Gastrocnemius medialis (tissue), 4 donors: ENCODE results near the gene CYP27A1. TPM values are rescaled to one million over a fixed set of nuclear protein-coding genes. Genes with fewer than 3 reads are reported as not detected.
A peak's percentile ranks its signal among the peaks of the same experiment; 100 is the strongest.
"Not testable (repeated sequence)": the region's sequence is repeated elsewhere in the genome, so short reads cannot be mapped to it uniquely, and the experiment has no call there.

Source experiments
- ATAC-seq, 2 donors: fragments of 150-250 bp; one replicate each; pipeline ENCODE4 v1.9.1; 2016
- DNase-seq, 2 donors: peaks; one replicate each; pipeline ENCODE4 v3.0.0-alpha.2; 2019
- H3K27ac ChIP-seq, 4 donors: fragments of 200-600 bp; sonication (generic); 1 replicate in 1 of 4; 2 replicates in 3 of 4; pipeline ENCODE4 v1.5.1; 2016 to 2018; ENCODE audit warnings: mild to moderate bottlenecking in 2 of 4, moderate library complexity in 1 of 4
- H3K27me3 ChIP-seq, 3 donors: fragments of 200-600 bp; sonication (generic) in 2 of 3; 1 replicate in 1 of 3; 2 replicates in 2 of 3; pipeline versions ENCODE4 v1.5.1 to v1.6.0; 2016 to 2019; ENCODE audit warnings: mild to moderate bottlenecking in 1 of 3, moderate library complexity in 1 of 3
- H3K36me3 ChIP-seq, 2 donors: fragments of 200-600 bp; sonication (generic) in 1 of 2; one replicate each; pipeline ENCODE4 v1.5.1; 2017 to 2018
- H3K4me1 ChIP-seq, 2 donors: fragments of 200-600 bp; sonication (generic) in 1 of 2; one replicate each; pipeline ENCODE4 v1.5.1; 2016 to 2017; ENCODE audit warnings: mild to moderate bottlenecking in 2 of 2
- H3K4me3 ChIP-seq, 4 donors: fragments of 200-600 bp; sonication (generic) in 3 of 4; 1 replicate in 1 of 4; 2 replicates in 3 of 4; pipeline ENCODE4 v1.5.1; 2016 to 2019; ENCODE audit warnings: mild to moderate bottlenecking in 2 of 4
- H3K9me3 ChIP-seq, 3 donors: fragments of 200-600 bp; sonication (generic) in 2 of 3; 1 replicate in 1 of 3; 2 replicates in 2 of 3; pipeline ENCODE4 v1.5.1; 2016 to 2019
- POLR2A ChIP-seq, 2 donors: fragments of 450-650 bp; IDR thresholded peaks; one replicate each; pipeline ENCODE4 v1.6.1; 2017; ENCODE audit warnings: antibody characterized with exemption in 2 of 2, mild to moderate bottlenecking in 2 of 2, moderate library complexity in 2 of 2
- in situ Hi-C, 4 donors: fragments of 200-750 bp; cut with MboI; loops; one replicate each; pipeline versions ENCODE4 v1.15.0 to v1.8.0; 2017; ENCODE audit warnings: low sequenced_read_pairs in 4 of 4
- intact Hi-C: fragments of 100-400 bp; cut with DNase I; formaldehyde crosslinking; loops from one replicate; pipeline ENCODE4 v1.15.1; 2023; ENCODE audit warnings: low total_unique reads
- total RNA-seq, 4 donors: library from RNA; depleted of rRNA; stranded (reverse); fragments of >200 nt; gene quantifications; one replicate each; pipeline versions ENCODE4 v1.1.0 to v1.2.3, GENCODE V29; 2016
- TF ChIP-seq, protein P1 (sequence below), 5 experiments: fragments of 450-650 bp in 3 of 5; fragments of 200-600 bp in 2 of 5; sonication (generic) in 2 of 5; IDR thresholded peaks in 4 of 5; conservative IDR thresholded peaks in 1 of 5; 1 replicate in 4 of 5; 2 replicates in 1 of 5; pipeline ENCODE4 v1.5.1; 2016 to 2019; ENCODE audit warnings: antibody characterized with exemption in 5 of 5, mild to moderate bottlenecking in 3 of 5, moderate library complexity in 3 of 5

Gene CYP27A1
- total RNA-seq, 4 donors from 2014 or later: 17.9 to 56.3 (median 26.8) TPM

DNA sequence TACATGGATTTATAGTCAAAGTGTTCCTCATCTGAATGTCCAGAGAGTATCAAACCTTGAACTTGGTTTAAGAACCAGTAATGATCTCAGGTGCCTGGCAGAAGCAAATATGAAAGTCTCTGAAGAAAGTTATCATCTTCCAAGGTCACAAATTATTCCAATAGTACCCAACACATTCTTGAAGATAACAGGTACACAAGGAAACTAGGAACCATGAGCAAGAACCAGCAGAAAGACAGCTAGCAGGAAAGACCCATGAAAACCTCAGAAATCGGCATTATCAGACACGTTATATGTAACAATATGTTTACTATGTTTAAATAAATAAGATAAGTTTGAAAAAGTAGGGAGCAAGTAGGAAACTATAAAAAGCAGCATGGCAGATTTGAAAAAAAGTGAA is 55.5 kb downstream of the CYP27A1 start:
- ATAC-seq (no peak), DNase-seq (no peak)
- H3K27me3 ChIP-seq: no peaks in the 10 kb centered on the region
- no peak overlapping the region for H3K27ac ChIP-seq
- H3K4me1 ChIP-seq: peaks cover 19 to 26% of the 10 kb centered on the region in 2 donors
- intact Hi-C loops (loop anchor here (10.0 kb wide), 2 partner anchors 263 to 443 kb away; partner anchors contain the start of gene CTDSP1), in situ Hi-C loops (loop anchor here in 1 of 4 donors (10.0 kb wide), 1 partner anchor 53 kb away; the partner anchor contains the start of gene CYP27A1)
- no peak for TF ChIP-seq POLR2A (IDR thresholded peaks at IDR 0.05)
- TF ChIP-seq, protein P1, sequence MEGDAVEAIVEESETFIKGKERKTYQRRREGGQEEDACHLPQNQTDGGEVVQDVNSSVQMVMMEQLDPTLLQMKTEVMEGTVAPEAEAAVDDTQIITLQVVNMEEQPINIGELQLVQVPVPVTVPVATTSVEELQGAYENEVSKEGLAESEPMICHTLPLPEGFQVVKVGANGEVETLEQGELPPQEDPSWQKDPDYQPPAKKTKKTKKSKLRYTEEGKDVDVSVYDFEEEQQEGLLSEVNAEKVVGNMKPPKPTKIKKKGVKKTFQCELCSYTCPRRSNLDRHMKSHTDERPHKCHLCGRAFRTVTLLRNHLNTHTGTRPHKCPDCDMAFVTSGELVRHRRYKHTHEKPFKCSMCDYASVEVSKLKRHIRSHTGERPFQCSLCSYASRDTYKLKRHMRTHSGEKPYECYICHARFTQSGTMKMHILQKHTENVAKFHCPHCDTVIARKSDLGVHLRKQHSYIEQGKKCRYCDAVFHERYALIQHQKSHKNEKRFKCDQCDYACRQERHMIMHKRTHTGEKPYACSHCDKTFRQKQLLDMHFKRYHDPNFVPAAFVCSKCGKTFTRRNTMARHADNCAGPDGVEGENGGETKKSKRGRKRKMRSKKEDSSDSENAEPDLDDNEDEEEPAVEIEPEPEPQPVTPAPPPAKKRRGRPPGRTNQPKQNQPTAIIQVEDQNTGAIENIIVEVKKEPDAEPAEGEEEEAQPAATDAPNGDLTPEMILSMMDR (IDR thresholded peaks at IDR 0.05 in 4 of 5, conservative IDR thresholded peaks at IDR 0.05 in 1 of 5): no peak
- no peak overlapping the region for H3K4me3 ChIP-seq
- no peaks in the 10 kb centered on the region for H3K36me3 ChIP-seq
- H3K9me3 ChIP-seq: peaks cover 0 to 4% (median 0%) of the 10 kb centered on the region in 3 donors

DNA sequence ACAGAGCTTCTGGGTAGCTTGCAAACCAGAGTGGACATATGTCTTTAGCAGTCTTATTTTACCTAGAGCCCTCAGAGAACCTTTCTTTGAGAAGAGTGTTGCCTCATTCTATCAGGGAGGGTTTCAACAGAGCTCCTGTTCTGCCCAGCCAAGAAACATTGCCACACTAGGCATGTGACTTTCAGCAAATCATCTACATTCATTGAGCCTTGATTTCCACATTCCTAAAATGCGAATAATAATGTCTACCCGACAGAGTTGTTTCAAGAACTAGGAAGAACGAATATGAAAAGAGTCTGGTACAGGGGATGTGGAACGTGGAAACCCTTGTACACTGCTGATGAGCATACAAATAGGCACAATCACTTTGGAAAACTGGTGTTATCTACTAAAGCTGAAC is 57.5 kb downstream of the CYP27A1 start:
- Histone ChIP-seq H3K4me3 (no peak overlapping the region), H3K36me3 (no peaks in the 10 kb centered on the region), H3K4me1 (peaks cover 1 to 7% of the 10 kb centered on the region in 2 donors), H3K9me3 (peaks cover 0 to 4% (median 0%) of the 10 kb centered on the region in 3 donors), H3K27ac (peak overlapping the region; percentile 41 to 77 (median 71)), H3K27me3 (no peaks in the 10 kb centered on the region)
- intact Hi-C loops: loop anchor here (10.0 kb wide), 2 partner anchors 265 to 445 kb away; partner anchors contain the start of gene CTDSP1
- peak in 1 of 2 donors; percentile 68 for DNase-seq
- ATAC-seq: peak; percentile 83 to 97
- in situ Hi-C loops: loop anchor here in 1 of 4 donors (10.0 kb wide), 1 partner anchor 55 kb away; the partner anchor contains the start of gene CYP27A1
- TF ChIP-seq POLR2A (IDR thresholded peaks at IDR 0.05): no peak
- TF ChIP-seq, protein P1 (IDR thresholded peaks at IDR 0.05 in 4 of 5, conservative IDR thresholded peaks at IDR 0.05 in 1 of 5): no peak

DNA sequence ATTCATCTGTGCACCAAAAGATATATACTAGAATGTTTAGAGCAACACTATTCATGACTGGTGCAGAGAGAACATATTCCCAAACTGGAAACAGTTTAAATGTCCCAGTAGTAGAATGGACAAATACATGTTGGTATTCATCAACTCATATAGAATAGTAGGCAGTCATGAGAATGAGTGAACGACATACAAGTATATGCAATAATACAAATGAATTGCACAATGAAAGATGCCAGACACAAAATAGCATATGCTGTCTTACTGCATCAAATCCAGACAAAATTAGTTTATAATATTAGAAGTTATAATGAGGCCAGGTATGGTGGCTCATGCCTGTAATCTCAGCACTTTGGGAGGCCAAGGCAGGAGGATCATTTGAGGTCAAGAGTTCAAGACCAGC is 57.9 kb downstream of the CYP27A1 start:
- Histone ChIP-seq H3K4me3 (no peak overlapping the region), H3K27me3 (no peaks in the 10 kb centered on the region), H3K4me1 (peaks cover 0 to 2% of the 10 kb centered on the region in 2 donors), H3K9me3 (peaks cover 0 to 4% (median 0%) of the 10 kb centered on the region in 3 donors), H3K36me3 (no peaks in the 10 kb centered on the region), H3K27ac (peak overlapping the region; percentile 41 to 77 (median 71))
- intact Hi-C loops: loop anchor here (10.0 kb wide), 2 partner anchors 265 to 445 kb away; partner anchors contain the start of gene CTDSP1
- no peak for TF ChIP-seq POLR2A (IDR thresholded peaks at IDR 0.05)
- TF ChIP-seq, protein P1 (IDR thresholded peaks at IDR 0.05 in 4 of 5, conservative IDR thresholded peaks at IDR 0.05 in 1 of 5): no peak
- ATAC-seq (no peak), DNase-seq (no peak)
- in situ Hi-C loops: loop anchor here in 2 of 4 donors (5.0 to 10.0 kb wide), 2 partner anchors 55 to 123 kb away; partner anchors contain the start of gene CYP27A1 (in 1 of the 2)

- H3K27ac ChIP-seq, H3K9me3 ChIP-seq, H3K36me3 ChIP-seq, H3K4me1 ChIP-seq, H3K27me3 ChIP-seq, H3K4me3 ChIP-seq, DNase-seq, ATAC-seq, intact Hi-C loops: not testable (repeated sequence)
- in situ Hi-C loops: loop anchor here in 1 of 4 donors (5.0 kb wide), 1 partner anchor 127 kb away; no protein-coding TSS in a partner anchor
Observed at GRCh38 chr2:218844334-218844733, 62.4 kb downstream of the CYP27A1 start.

- not testable (repeated sequence) for H3K27ac ChIP-seq, H3K9me3 ChIP-seq, DNase-seq, H3K36me3 ChIP-seq, H3K4me1 ChIP-seq, ATAC-seq, H3K4me3 ChIP-seq, H3K27me3 ChIP-seq
- intact Hi-C loops: loop anchor here (1.0 to 5.0 kb wide), 3 partner anchors 65 to 137 kb away; partner anchors contain the start of genes CYP27A1 and TTLL4
- in situ Hi-C loops: loop anchor here in 2 of 4 donors (5.0 kb wide), 2 partner anchors 120 to 135 kb away; partner anchors contain the start of gene TTLL4 (in 1 of the 2)
Observed at GRCh38 chr2:218846963-218847362, 65.0 kb downstream of the CYP27A1 start.
